Mammary epithelial cell (primary cell): ENCODE data around the gene DCUN1D2.

Source experiments
- CTCF ChIP-seq, 2 donors: IDR thresholded peaks in 1 of 2; conservative IDR thresholded peaks in 1 of 2; 2 replicates each; pipeline ENCODE4 v1.5.1; 2011 to 2012; ENCODE audit warnings: inconsistent platforms in 2 of 2, low read length in 2 of 2, mild to moderate bottlenecking in 2 of 2, control low read depth in 1 of 2, low read depth in 1 of 2; ENCODE audit not compliant: insufficient read depth in 1 of 2; ENCODE audit errors: extremely low read depth in 1 of 2
- EZH2 ChIP-seq: IDR thresholded peaks from 2 replicates; pipeline ENCODE4 v1.6.1; 2012; ENCODE audit warnings: low read length, inconsistent platforms, borderline replicate concordance

DNA sequence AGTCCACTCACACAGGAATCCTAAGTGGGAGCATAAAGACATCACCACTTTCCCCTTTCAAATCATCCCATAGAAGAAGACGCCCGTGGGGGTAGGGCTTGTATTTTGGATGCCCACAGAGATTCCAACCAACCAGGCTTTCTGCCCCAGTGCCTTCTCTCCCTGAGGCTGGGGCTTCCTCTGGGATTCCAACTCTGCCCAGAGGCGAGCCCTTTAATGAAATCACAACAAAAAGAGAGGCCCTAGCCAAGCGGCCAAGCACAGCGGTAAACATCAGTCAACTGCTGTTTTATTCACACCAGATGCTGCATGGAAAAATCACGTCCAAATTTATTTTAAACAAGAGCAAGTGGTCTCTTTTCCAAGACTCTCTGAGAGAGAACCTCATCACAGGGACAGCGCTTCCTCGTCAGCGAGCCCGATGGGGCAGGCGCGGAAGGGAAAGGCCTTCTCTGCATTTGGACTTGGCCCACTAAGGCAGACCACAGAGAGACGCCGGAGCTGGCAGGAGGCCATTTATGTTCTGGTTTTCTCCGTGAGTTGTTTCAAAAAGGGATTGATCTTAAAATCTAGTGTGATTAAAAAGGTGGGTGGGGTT, 68.7 kb downstream of the DCUN1D2 start:
- TF ChIP-seq EZH2: no peak
- no peak for TF ChIP-seq CTCF (conservative IDR thresholded peaks at IDR 0.05 in 1 of 2, IDR thresholded peaks at IDR 0.05 in 1 of 2; ENCODE audit: extremely low read depth in 1 of 2, insufficient read depth in 1 of 2, low read depth in 1 of 2, low read length in 2 of 2)
